ENCODE data around the gene OR10P1. TPM values are rescaled to one million over a fixed set of nuclear protein-coding genes. Genes with fewer than 3 reads are reported as not detected.

The OR10P1 gene
- polyA plus RNA-seq, 2 of the 4 experiments (the other 2 are of a cell fraction): not detected

- POLR2A ChIA-PET: no interaction called here
- no peak for DNase-seq (ENCODE audit: low read depth in 1 of 2, low spot score in 1 of 2)
- CTCF ChIA-PET: interaction anchor here (1.3 to 1.4 kb wide), 2 partner anchors 63 to 121 kb away, joined by 3 to 4 read pairs; no protein-coding TSS in a partner anchor
- Histone ChIP-seq H3K4me1 (no peaks in the 10 kb centered on the region; the same call in 2 of the 3 replicates), H3K9me3 (no peaks in the 10 kb centered on the region), H3K4me2 (no peak overlapping the region), H3K4me3 (no peak overlapping the region), H3K27ac (no peak overlapping the region)
- no peak for FAIRE-seq
- 56% methylated on average over 8 of the region's 8 CpGs for WGBS (ENCODE audit: missing lambda C conversion rate)
- no peak for TF ChIP-seq KDM5A (IDR thresholded peaks at IDR 0.05)
- no peak for TF ChIP-seq CHD2 (IDR thresholded peaks at IDR 0.05; ENCODE audit: low read length, partially characterized antibody)
- no peak for TF ChIP-seq SREBF2 (IDR thresholded peaks at IDR 0.05)
- TF ChIP-seq ZNF302 (CRISPR knock-in tag; IDR thresholded peaks at IDR 0.05): no peak
- TF ChIP-seq MYC (IDR thresholded peaks at IDR 0.05; ENCODE audit: borderline replicate concordance, low read length): no peak
- TF ChIP-seq EP300 (IDR thresholded peaks at IDR 0.05): no peak
- TF ChIP-seq, protein P1, sequence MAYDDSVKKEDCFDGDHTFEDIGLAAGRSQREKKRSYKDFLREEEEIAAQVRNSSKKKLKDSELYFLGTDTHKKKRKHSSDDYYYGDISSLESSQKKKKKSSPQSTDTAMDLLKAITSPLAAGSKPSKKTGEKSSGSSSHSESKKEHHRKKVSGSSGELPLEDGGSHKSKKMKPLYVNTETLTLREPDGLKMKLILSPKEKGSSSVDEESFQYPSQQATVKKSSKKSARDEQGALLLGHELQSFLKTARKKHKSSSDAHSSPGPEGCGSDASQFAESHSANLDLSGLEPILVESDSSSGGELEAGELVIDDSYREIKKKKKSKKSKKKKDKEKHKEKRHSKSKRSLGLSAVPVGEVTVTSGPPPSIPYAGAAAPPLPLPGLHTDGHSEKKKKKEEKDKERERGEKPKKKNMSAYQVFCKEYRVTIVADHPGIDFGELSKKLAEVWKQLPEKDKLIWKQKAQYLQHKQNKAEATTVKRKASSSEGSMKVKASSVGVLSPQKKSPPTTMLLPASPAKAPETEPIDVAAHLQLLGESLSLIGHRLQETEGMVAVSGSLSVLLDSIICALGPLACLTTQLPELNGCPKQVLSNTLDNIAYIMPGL (CRISPR knock-in tag; IDR thresholded peaks at IDR 0.05; ENCODE audit: borderline replicate concordance): no peak
- no peak for ATAC-seq
These were observed 39.0 kb downstream of the OR10P1 start for GRCh38 chr12:55675666-55676065.

DNA sequence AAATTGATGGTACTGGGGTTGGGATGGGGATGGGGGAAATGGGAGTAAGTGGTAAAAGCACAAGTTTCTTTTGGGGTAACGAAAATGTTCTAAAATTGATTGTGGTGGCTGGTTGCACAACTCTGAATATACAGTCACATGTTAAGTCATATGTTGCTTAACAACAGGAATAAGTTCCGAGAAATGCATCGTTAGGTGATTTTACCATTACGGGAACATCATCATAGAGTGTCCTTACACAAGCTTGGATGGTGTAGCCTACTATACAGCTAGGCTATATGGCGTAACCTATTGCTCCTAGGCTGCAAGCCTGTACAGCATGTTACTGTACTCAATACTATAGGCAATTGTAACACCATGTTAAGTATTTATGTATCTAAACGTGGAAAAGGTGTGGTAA lies 40.0 kb downstream of the OR10P1 start:
- Histone ChIP-seq H3K4me1 (peaks cover 5% of the 10 kb centered on the region; the same call in 1 of the 3 replicates), H3K9me3 (no peaks in the 10 kb centered on the region), H3K27ac (no peak overlapping the region), H3K4me3 (no peak overlapping the region), H3K4me2 (no peak overlapping the region)
- no peak for DNase-seq (ENCODE audit: low read depth in 1 of 2, low spot score in 1 of 2)
- 47% methylated on average over 6 of the region's 6 CpGs for WGBS (ENCODE audit: missing lambda C conversion rate)
- ATAC-seq: no peak
- POLR2A ChIA-PET: no interaction called here
- CTCF ChIA-PET: interaction anchor here (1.3 to 2.2 kb wide), 4 partner anchors 20 to 62 kb away, joined by 4 to 9 read pairs (median 6); no protein-coding TSS in a partner anchor
- TF ChIP-seq CEBPB (IDR thresholded peaks at IDR 0.05) (0 out of 4 replicates have a peak, but pooled peaks of 1 of the 2 experiments have one; percentile 7), PHF8 (IDR thresholded peaks at IDR 0.05; ENCODE audit: borderline replicate concordance, low read depth) (no peak), POLR2AphosphoS2 (conservative IDR thresholded peaks at IDR 0.05; ENCODE audit: low read length) (no peak), MAX (IDR thresholded peaks at IDR 0.05) (no peak)
- TF ChIP-seq, protein P2, sequence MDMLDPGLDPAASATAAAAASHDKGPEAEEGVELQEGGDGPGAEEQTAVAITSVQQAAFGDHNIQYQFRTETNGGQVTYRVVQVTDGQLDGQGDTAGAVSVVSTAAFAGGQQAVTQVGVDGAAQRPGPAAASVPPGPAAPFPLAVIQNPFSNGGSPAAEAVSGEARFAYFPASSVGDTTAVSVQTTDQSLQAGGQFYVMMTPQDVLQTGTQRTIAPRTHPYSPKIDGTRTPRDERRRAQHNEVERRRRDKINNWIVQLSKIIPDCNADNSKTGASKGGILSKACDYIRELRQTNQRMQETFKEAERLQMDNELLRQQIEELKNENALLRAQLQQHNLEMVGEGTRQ (IDR thresholded peaks at IDR 0.05): no peak
- FAIRE-seq: no peak

- Histone ChIP-seq H3K27ac (no peak overlapping the region), H3K9me3 (no peaks in the 10 kb centered on the region), H3K4me3 (no peak overlapping the region), H3K4me1 (peaks cover 14% of the 10 kb centered on the region; the same call in 2 of the 3 replicates), H3K4me2 (no peak overlapping the region)
- no peak for FAIRE-seq
- WGBS (ENCODE audit: missing lambda C conversion rate): 92% methylated on average over 5 of the region's 5 CpGs
- ATAC-seq: no peak
- ChIA-PET CTCF (interaction anchor here (1.4 kb wide), 1 partner anchor 26 kb away, joined by 3 read pairs; no protein-coding TSS in a partner anchor), POLR2A (no interaction called here)
- TF ChIP-seq RCOR1 (IDR thresholded peaks at IDR 0.05; ENCODE audit: low read depth, low read length) (no peak), BCL3 (IDR thresholded peaks at IDR 0.05) (no peak), MAX (IDR thresholded peaks at IDR 0.05) (no peak)
- TF ChIP-seq, protein P2 (IDR thresholded peaks at IDR 0.05): no peak
- DNase-seq (ENCODE audit: low read depth in 1 of 2, low spot score in 1 of 2): no peak
These were observed 43.0 kb downstream of the OR10P1 start for GRCh38 chr12:55679691-55680090.
